GM21390 (cell line): ENCODE measurements around the gene SHISA9.

Experiments used
- ATAC-seq: cut with Tn5 transposase; IDR thresholded peaks from one replicate; pipeline ENCODE4 v1.9.1; 2021; ENCODE audit not compliant: unreplicated experiment

SHISA9 gene

GRCh38 chr16:13109171-13109570 is 207.8 kb downstream of the SHISA9 start:
- ATAC-seq: no peak

GRCh38 chr16:13110124-13110796 is 208.9 kb downstream of the SHISA9 start:
- no peak for ATAC-seq

GRCh38 chr16:13111747-13112146 is 210.3 kb downstream of the SHISA9 start:
- no peak for ATAC-seq

DNA sequence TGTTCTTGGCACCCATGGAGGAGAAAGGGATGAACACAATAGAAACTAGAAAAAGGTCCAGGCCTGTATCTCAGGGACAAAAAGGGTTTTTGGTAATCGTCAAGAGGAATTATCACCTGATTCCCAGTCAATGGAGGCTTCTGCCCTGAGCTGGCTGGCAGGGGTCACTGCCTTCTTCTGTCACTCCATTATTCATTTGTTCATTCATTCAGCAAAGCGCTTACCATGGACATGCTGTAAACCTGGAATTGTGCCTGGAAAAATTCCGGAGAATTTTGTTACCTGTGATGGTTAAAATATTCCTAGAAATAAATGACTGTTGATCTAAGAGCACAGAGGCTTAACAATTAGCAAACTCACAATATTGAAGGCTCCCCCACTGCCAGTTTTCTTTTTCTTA is 212.3 kb downstream of the SHISA9 start:
- ATAC-seq: no peak

- no peak for ATAC-seq
Measured at GRCh38 chr16:13118091-13118490, 216.7 kb downstream of the SHISA9 start.

DNA sequence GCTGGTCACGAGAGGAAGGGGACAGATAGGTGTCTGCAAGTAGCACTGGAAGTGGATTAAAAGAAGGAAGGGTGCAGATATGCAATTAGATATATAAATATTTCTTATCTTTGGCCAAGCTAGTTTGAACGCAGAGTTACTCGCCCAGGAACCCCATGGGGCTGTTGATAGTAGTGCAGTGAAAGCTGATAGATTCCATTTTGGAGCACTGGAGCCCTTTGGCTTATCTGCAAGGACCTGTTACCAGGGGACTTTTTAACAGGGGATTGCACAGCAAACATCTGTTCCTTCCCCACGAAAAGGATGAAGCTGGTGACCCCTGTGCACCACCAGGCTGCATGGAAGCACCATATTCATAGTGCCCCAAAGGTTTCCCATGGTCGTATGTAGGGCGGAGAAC is 218.7 kb downstream of the SHISA9 start:
- no peak for ATAC-seq

DNA sequence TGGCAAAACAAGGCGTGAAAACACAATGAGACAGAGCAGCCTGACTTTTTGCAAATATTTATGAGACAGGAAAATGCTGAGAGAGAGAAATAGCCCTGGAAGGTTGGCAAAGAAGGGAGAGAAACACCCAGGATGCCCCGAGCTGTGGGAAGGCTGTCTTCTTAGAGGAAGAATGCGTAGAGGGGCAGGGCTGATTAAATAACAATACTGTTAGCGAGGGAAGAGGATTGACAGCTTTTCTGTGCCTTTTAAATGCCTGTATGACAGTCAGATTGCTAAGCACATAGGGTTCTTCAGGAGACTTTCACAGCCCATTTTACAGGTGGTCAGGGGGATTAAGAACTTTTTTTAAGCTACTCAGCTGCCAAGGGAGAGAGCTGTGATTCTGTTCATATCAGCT is 219.2 kb downstream of the SHISA9 start:
- ATAC-seq: no peak

DNA sequence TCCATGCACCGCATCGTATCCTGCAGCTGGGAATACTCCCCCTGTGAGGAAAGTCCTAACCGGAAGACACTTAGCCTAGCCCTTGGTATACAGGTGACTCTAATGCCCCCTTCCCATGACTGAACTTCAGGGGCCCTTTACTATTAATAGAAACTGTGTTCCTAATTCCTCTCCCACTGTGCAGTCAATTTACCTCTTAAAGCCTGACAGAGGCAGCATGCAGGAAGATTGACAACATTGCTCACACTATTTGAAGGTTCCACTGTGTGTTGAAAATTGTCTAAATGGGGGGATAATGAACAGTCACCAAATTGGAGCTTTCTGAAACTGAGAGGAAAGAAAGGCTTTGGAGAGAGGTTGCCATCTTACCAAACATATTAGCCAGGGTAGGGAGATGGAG is 222.6 kb downstream of the SHISA9 start:
- no peak for ATAC-seq

GRCh38 chr16:13127144-13127543 is 225.7 kb downstream of the SHISA9 start:
- no peak for ATAC-seq

GRCh38 chr16:13130586-13130985 is 229.2 kb downstream of the SHISA9 start:
- no peak for ATAC-seq

DNA sequence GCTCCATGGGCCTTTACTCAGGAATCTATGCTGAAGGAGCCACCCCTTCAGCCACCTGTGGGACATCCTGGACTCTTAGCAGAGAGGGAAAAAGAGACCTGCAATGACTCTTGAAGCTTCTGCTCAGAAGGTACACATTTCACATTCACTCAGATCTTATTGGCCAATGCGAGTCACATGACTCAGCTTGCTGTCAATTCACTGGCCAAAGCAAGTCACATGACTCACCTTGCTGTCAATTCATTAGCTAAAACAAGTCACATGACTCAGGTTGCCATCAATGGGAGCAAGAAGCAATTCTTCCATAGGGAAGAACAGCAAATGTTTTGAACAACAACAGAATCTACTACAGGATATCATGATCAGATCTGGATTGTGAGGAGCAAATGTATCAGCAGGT is 233.4 kb downstream of the SHISA9 start:
- no peak for ATAC-seq

- no peak for ATAC-seq
Measured at GRCh38 chr16:13136901-13137300, 235.5 kb downstream of the SHISA9 start.

GRCh38 chr16:13138528-13138927 is 237.1 kb downstream of the SHISA9 start:
- ATAC-seq: no peak

DNA sequence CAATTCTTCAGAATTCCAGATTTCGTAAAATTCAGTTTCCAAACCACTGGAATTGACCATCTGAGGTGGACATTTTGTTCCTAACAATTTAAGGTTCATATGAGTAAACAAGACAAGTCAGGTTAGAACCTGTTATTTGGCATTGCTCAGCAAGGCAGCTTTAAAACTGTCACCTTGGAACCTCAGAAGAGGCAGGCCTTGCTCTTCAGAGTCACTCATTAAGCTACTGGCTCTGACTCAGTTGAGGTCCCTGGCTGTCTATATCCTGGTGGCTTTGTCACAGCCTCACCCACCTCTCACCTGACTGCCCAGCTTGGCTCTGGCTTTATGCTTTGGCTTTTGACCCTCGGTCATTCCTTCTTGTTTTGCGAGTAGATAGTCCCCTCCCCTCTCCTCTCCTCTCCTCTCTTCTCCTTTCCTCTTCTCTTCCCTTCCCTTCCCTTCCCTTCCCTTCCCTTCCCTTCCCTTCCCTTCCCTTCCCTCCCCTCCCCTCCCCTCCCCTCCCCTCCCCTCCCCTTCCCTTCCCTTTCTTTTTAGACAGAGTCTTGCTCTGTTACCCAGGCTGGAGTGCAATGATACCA is 238.4 kb downstream of the SHISA9 start:
- no peak for ATAC-seq

GRCh38 chr16:13143551-13143950 is 242.2 kb downstream of the SHISA9 start:
- no peak for ATAC-seq

- no peak for ATAC-seq
Measured at GRCh38 chr16:13146829-13147228, 245.4 kb downstream of the SHISA9 start.

- ATAC-seq: no peak
Measured at GRCh38 chr16:13148294-13148693, 246.9 kb downstream of the SHISA9 start.

DNA sequence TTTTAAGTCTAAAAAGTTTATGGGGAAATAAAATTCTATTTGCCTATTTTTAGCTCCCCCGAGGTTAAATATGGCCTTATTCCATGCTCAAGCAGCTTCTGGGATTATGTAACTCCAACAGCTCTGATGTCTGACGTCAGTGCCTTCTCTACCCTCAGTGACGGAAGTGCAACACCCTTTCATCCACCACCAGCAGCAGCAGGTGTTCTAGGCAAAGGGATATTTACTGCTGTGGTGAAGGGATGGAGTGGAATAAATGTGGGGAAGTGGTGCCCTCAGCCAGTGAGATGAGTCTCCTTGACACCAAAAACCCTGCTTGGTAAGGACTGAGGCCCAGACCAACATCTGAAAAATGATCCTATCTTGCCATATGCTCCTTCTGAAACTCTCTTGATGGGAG is 247.4 kb downstream of the SHISA9 start:
- no peak for ATAC-seq

- ATAC-seq: no peak
Measured at GRCh38 chr16:13150181-13150885, 248.9 kb downstream of the SHISA9 start.

GRCh38 chr16:13153696-13154095 is 252.3 kb downstream of the SHISA9 start:
- no peak for ATAC-seq

GRCh38 chr16:13154799-13155198 is 253.4 kb downstream of the SHISA9 start:
- no peak for ATAC-seq

DNA sequence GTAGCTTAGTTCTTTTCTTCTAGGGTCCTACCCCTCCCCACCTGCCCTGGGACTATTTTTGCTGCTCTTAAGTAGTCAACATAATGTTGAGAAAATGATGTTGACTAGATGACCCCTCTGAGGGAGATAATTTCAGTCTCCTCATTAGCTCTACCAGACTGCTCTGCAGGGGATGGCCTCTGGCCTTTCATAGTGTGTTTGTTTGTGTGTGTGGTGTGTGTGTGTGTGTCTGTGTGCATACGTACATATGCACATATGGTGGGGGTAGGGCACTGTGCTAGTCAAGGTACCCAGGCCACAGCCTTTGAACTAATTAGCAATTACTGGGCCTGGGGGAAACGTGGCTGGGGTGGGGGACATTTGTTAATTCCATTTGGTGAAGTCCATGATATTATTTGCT is 254.0 kb downstream of the SHISA9 start:
- no peak for ATAC-seq
